Skeletal muscle tissue (tissue), 4 donors: Measurements from ENCODE around the gene CUL9. TPM values are rescaled to one million over a fixed set of nuclear protein-coding genes. Genes with fewer than 3 reads are reported as not detected.

Source experiments
- H3K27ac ChIP-seq: one replicate; pipeline ENCODE4 v1.7.0; 2013; ENCODE audit warnings: mild to moderate bottlenecking, low read depth, low read length, inconsistent platforms
- H3K27me3 ChIP-seq, 3 donors: one replicate each; pipeline ENCODE4 v1.7.0; 2013; ENCODE audit warnings: low read length in 3 of 3; ENCODE audit not compliant: control insufficient read depth in 3 of 3, insufficient read depth in 3 of 3
- H3K36me3 ChIP-seq, 3 donors: one replicate each; pipeline ENCODE4 v1.7.0; 2013; ENCODE audit warnings: low read length in 3 of 3; ENCODE audit not compliant: control insufficient read depth in 3 of 3, insufficient read depth in 3 of 3
- H3K4me1 ChIP-seq, 3 donors: one replicate each; pipeline ENCODE4 v1.7.0; 2013; ENCODE audit warnings: low read length in 3 of 3, mild to moderate bottlenecking in 3 of 3; ENCODE audit not compliant: control insufficient read depth in 3 of 3, insufficient read depth in 3 of 3
- H3K4me3 ChIP-seq, 3 donors: one replicate each; pipeline ENCODE4 v1.7.0; 2013; ENCODE audit warnings: low read length in 3 of 3
- H3K9ac ChIP-seq, 3 donors: one replicate each; pipeline ENCODE4 v1.7.0; 2013; ENCODE audit warnings: low read length in 3 of 3, mild to moderate bottlenecking in 3 of 3, moderate library complexity in 2 of 3, low read depth in 1 of 3
- H3K9me3 ChIP-seq, 3 donors: one replicate each; pipeline ENCODE4 v1.7.0; 2013; ENCODE audit warnings: low read length in 3 of 3; ENCODE audit not compliant: control insufficient read depth in 3 of 3
- total RNA-seq: library from RNA; depleted of rRNA; stranded (reverse); fragments of >200 nt; gene quantifications from one replicate; pipeline ENCODE4 v1.2.3, GENCODE V29; 2014
- donor health status: Osteomylitis.

Gene CUL9
- total RNA-seq, 1 donor from 2014 or later = 11.0 TPM

DNA sequence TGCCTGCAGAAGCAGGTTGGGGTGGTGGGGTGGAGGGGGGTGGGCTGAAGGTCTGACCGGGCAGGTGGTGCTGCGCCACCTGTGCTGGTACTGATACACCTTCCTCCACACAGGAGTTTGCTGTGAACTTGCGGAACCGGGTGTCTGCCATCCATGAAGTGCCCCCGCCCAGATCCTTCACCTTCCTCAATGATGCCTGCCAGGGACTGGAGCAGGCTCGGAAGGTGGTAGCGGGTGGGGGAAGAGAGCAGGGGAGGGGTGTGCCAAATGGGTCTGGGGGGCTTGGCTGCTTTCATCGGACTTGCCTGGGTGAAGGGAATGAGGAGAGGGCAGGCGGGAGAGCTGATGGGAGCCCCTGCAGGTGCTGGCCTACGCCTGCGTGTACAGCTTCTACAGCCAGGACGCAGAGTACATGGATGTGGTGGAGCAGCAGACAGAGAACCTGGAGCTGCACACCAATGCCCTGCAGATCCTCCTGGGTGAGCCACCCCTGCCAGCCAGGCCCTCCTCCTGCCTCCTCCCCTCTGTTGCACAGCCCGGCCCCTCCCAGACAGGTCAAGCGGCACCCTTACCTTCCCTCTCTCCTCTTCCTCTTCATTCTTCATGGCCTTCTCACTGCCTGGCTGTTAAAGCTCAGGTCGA lies 40.5 kb downstream of the CUL9 start:
- Histone ChIP-seq H3K4me1 (peaks cover 0 to 3% (median 0%) of the 10 kb centered on the region in 3 donors), H3K27ac (no peak overlapping the region), H3K9ac (no peak overlapping the region), H3K27me3 (no peaks in the 10 kb centered on the region), H3K9me3 (no peaks in the 10 kb centered on the region), H3K4me3 (no peak overlapping the region), H3K36me3 (peaks cover 19 to 40% (median 32%) of the 10 kb centered on the region in 3 donors)

GRCh38 chr6:43223175-43223574 lies 41.2 kb downstream of the CUL9 start:
- Histone ChIP-seq H3K27ac (no peak overlapping the region), H3K9ac (no peak overlapping the region), H3K27me3 (no peaks in the 10 kb centered on the region), H3K36me3 (peaks cover 18 to 40% (median 32%) of the 10 kb centered on the region in 3 donors), H3K4me3 (no peak overlapping the region), H3K9me3 (no peaks in the 10 kb centered on the region), H3K4me1 (peaks cover 0 to 3% (median 0%) of the 10 kb centered on the region in 3 donors)

GRCh38 chr6:43226192-43226851 lies 44.3 kb downstream of the CUL9 start:
- no peak overlapping the region for H3K27ac ChIP-seq

GRCh38 chr6:43228951-43229802 lies 47.2 kb downstream of the CUL9 start, which contains the start of gene DNPH1:
DNPH1 (minus strand) TSS chr6:43229481; CDS start chr6:43229456, 25 bp downstream.
- H3K9me3 ChIP-seq = no peaks in the 10 kb centered on the region
- peak within 1 kb of the TSS; percentile 73 to 81 (median 81) for H3K4me3 ChIP-seq
- peaks cover 0 to 5% (median 0%) of the 10 kb centered on the region in 3 donors for H3K27me3 ChIP-seq
- H3K27ac ChIP-seq = no peak within 1 kb of the TSS
- H3K36me3 ChIP-seq = peaks cover 4 to 11% (median 8%) of the 10 kb centered on the region in 3 donors
- H3K9ac ChIP-seq = peak within 1 kb of the TSS; percentile 67 to 82 (median 72)
- peaks cover 4 to 11% (median 5%) of the 10 kb centered on the region in 3 donors for H3K4me1 ChIP-seq

More at GRCh38 chr6:43226192-43226851, 44.3 kb downstream of the CUL9 start:
- Histone ChIP-seq H3K27me3 (peaks cover 0 to 4% (median 0%) of the 10 kb centered on the region in 3 donors), H3K4me1 (peaks cover 4 to 13% (median 5%) of the 10 kb centered on the region in 3 donors), H3K9me3 (no peaks in the 10 kb centered on the region), H3K9ac (no peak overlapping the region), H3K36me3 (peaks cover 12 to 27% (median 24%) of the 10 kb centered on the region in 3 donors), H3K4me3 (no peak overlapping the region)

GRCh38 chr6:43229803-43230620 lies 48.0 kb downstream of the CUL9 start:
- no peak overlapping the region for H3K27ac ChIP-seq
- no peaks in the 10 kb centered on the region for H3K9me3 ChIP-seq
- H3K27me3 ChIP-seq = peaks cover 0 to 5% (median 0%) of the 10 kb centered on the region in 3 donors
- peaks cover 4 to 9% (median 7%) of the 10 kb centered on the region in 3 donors for H3K36me3 ChIP-seq
- peak overlapping the region in 1 of 3 donors; percentile 82 for H3K9ac ChIP-seq
- peak overlapping the region; percentile 62 to 81 (median 73) for H3K4me3 ChIP-seq
- peaks cover 4 to 11% (median 5%) of the 10 kb centered on the region in 3 donors for H3K4me1 ChIP-seq

DNA sequence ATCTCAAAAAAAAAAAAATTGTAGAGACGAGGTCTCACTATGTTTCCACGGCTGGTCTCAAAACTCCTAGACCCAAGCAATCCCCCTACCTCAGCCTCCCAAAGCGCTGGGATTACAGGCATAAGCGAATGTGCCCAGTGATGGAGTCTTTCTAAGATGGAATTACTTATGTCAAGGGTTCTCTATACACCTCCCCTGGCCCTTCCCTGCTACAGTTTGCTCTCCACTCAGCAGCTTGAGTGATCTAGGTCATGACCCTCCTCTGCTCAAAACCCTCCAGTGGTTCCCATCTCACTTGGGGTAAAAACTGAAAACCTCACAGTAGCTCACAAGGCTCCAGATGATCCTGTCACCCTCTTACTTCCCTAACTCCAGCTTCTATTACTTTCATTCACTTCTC lies 49.1 kb downstream of the CUL9 start:
- Histone ChIP-seq H3K27ac (no peak overlapping the region), H3K9ac (no peak overlapping the region), H3K9me3 (no peaks in the 10 kb centered on the region), H3K4me3 (no peak overlapping the region), H3K36me3 (peaks cover 1 to 4% (median 2%) of the 10 kb centered on the region in 3 donors), H3K4me1 (peaks cover 4 to 11% (median 5%) of the 10 kb centered on the region in 3 donors), H3K27me3 (peaks cover 0 to 5% (median 0%) of the 10 kb centered on the region in 3 donors)

DNA sequence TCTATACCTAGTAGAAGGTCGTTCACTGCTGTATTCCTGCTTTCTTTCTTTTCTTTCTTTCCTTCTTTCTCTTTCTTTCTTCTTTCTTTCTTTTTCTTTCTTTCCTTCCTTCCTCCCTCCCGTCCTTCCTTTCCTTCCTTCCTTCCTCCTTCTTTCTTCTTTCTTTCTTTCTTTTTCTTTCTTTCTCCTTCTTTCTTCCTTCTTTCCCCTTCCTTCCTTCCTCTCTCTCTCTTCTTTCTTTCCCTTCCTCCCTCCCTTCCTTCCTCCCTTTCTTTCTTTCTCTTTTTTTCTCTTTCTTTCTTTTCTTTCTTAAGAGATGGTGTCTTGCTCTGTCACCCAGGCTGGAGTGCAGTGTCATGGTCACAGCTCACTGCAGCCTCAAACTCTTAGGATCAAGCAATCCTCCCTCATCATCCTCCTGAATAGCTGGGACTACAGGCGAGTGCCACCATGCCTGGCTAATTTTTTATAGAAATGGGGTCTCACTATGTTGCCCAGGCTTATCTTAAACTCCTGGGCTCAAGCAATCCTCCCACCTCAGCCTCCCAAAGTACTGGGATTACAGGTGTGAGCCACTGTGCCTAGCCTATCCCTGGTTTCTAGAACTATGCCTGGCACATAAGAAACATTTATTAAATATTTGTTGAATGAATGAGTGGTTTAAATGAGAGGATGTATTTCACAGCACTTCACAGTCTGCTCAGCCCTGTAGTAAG lies 49.9 kb downstream of the CUL9 start:
- no peak overlapping the region for H3K4me3 ChIP-seq
- H3K27me3 ChIP-seq = peaks cover 0 to 5% (median 0%) of the 10 kb centered on the region in 3 donors
- no peaks in the 10 kb centered on the region for H3K36me3 ChIP-seq
- H3K9me3 ChIP-seq = no peaks in the 10 kb centered on the region
- no peak overlapping the region for H3K9ac ChIP-seq
- no peak overlapping the region for H3K27ac ChIP-seq
- peaks cover 4 to 11% (median 5%) of the 10 kb centered on the region in 3 donors for H3K4me1 ChIP-seq

- Histone ChIP-seq H3K9me3 (peaks cover 0 to 2% (median 0%) of the 10 kb centered on the region in 3 donors), H3K36me3 (no peaks in the 10 kb centered on the region), H3K27ac (no peak overlapping the region), H3K27me3 (peaks cover 4 to 9% (median 5%) of the 10 kb centered on the region in 3 donors), H3K4me3 (no peak overlapping the region), H3K4me1 (no peaks in the 10 kb centered on the region), H3K9ac (no peak overlapping the region)
These were observed 53.8 kb downstream of the CUL9 start for GRCh38 chr6:43235841-43236240.
